ENCODE measurements around the gene MGAT4A. TPM values are rescaled to one million over a fixed set of nuclear protein-coding genes. Genes with fewer than 3 reads are reported as not detected.
"Not testable (repeated sequence)": the region's sequence is repeated elsewhere in the genome, so short reads cannot be mapped to it uniquely, and the experiment has no call there.

MGAT4A gene
- polyA plus RNA-seq, 4 donors, result 28.9 to 50.4 (median 37.1) TPM

DNA sequence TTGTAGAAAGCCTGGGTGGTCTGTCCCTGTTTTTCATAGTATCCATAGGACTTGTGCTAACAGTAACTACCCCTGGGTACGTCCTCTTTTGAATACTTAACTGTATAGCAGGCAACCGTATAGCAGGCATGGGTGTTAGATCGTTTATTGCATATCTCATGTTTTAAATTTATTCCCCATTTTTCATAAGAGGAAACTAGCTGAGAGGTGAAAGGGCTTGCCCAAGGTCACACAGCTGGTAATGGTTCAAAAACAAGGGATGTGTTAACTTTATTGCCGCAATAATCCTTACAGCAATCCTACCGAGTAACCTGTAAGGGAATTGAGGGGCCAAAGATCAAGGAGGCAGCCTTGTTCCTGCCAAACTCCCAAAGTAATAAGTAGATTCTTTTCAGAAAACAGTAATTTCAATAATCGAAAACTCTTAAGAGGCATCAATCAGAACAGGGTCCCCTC, 990 bp upstream of the MGAT4A start:
- WGBS, 3 donors, result 6 to 36% (median 17%) methylated on average over 6 of the region's 6 CpGs
- no peak for FAIRE-seq
- peaks cover 7 to 24% (median 14%) of the 10 kb centered on the region in 3 donors for H3K4me1 ChIP-seq (ENCODE audit: control insufficient read depth in 3 of 3, insufficient read depth in 2 of 3, low read depth in 1 of 3, low read length in 2 of 3)

DNA sequence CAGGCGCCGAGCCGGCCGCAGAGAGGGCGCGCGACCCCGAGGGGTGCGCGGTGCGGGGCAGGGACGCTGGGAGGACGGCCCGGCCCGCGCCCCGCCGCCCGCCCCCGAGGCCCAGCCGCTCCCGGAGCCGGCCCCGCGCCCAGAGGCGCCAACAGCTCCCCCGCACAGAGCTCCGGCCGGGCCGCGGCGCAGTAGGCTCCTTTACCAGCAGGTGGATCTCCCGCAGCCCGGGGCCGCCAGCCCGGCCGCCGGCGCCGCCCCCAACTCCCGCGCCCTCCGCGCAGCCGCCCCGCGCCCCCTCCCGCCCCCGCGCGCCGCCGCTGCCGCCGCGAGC, 258 bp downstream of the MGAT4A start:
- Histone ChIP-seq H3K4me1 (ENCODE audit: control insufficient read depth in 3 of 3, insufficient read depth in 2 of 3, low read depth in 1 of 3, low read length in 2 of 3) (peaks cover 7 to 31% (median 11%) of the 10 kb centered on the region in 3 donors), H3K9me3 (ENCODE audit: control insufficient read depth in 2 of 2, insufficient read depth in 1 of 2, low read depth in 1 of 2, low read length in 1 of 2) (peaks cover 0 to 6% of the 10 kb centered on the region in 2 donors), H3K27ac (ENCODE audit: low read depth in 1 of 3, low read length in 2 of 3) (peak overlapping the region; percentile 80 to 95 (median 92)), H3K27me3 (ENCODE audit: control insufficient read depth in 3 of 3, insufficient read depth in 3 of 3, low read length in 3 of 3) (no peaks in the 10 kb centered on the region), H3K4me3 (ENCODE audit: low read depth in 1 of 3, low read length in 3 of 3) (peak overlapping the region; percentile 71 to 93 (median 92)), H3K36me3 (ENCODE audit: control insufficient read depth in 3 of 3, insufficient read depth in 2 of 3, low read depth in 1 of 3, low read length in 3 of 3) (no peaks in the 10 kb centered on the region)
- FAIRE-seq (no peak), DNase-seq (peak in 1 of 2 donors; percentile 66)
- 0 to 1% (median 0%) methylated on average over 2 to 56 of the region's 56 CpGs for WGBS, 3 donors

More for the DNA sequence above, 990 bp upstream of the MGAT4A start:
- DNase-seq, result peak; percentile 86 to 90
- Histone ChIP-seq H3K36me3 (ENCODE audit: control insufficient read depth in 3 of 3, insufficient read depth in 2 of 3, low read depth in 1 of 3, low read length in 3 of 3) (no peaks in the 10 kb centered on the region), H3K4me3 (ENCODE audit: low read depth in 1 of 3, low read length in 3 of 3) (peak overlapping the region; percentile 62 to 93 (median 92)), H3K27ac (ENCODE audit: low read depth in 1 of 3, low read length in 2 of 3) (peak overlapping the region; percentile 88 to 99 (median 96)), H3K27me3 (ENCODE audit: control insufficient read depth in 3 of 3, insufficient read depth in 3 of 3, low read length in 3 of 3) (no peaks in the 10 kb centered on the region), H3K9me3 (ENCODE audit: control insufficient read depth in 2 of 2, insufficient read depth in 1 of 2, low read depth in 1 of 2, low read length in 1 of 2) (peaks cover 0 to 6% of the 10 kb centered on the region in 2 donors)

DNA sequence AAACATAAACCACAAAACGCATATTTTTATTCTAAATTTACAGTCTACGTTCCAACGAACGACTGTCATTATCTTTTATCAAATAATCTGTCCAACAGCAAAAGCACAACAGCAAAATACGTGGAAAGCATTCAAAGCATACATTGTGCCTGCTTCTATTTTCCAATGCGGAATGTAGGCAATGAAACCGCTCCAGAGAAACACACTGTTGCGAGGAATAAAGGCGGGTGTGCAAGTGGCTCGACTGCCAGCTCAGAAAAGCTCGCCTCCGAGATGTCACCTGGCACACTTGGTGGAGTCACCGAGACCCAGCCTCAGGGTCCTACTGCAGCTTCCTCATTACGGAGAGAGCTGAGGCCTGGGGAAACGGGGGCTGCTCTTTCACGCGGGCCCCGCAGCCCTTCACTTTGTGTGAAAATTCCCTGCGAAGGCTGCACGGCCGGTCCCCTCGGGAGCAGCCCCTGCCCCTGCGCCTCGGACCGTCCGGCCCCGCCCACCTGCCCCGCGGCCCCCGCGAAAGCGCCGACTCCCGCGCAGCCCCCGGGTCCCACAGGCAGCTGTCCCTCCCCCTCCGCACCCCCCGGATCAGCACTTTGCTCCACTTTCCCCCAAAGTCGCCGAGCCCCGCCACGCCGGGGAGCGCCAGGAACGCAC, 752 bp downstream of the MGAT4A start:
- H3K27ac ChIP-seq (ENCODE audit: low read depth in 1 of 3, low read length in 2 of 3), result peak overlapping the region; percentile 80 to 95 (median 92)
- WGBS, 3 donors, result 0 to 1% (median 1%) methylated on average over 38 to 45 of the region's 45 CpGs
- H3K36me3 ChIP-seq (ENCODE audit: control insufficient read depth in 3 of 3, insufficient read depth in 2 of 3, low read depth in 1 of 3, low read length in 3 of 3), result no peaks in the 10 kb centered on the region
- H3K9me3 ChIP-seq (ENCODE audit: control insufficient read depth in 2 of 2, insufficient read depth in 1 of 2, low read depth in 1 of 2, low read length in 1 of 2), result peaks cover 0 to 6% of the 10 kb centered on the region in 2 donors
- peak overlapping the region; percentile 71 to 93 (median 92) for H3K4me3 ChIP-seq (ENCODE audit: low read depth in 1 of 3, low read length in 3 of 3)
- H3K27me3 ChIP-seq (ENCODE audit: control insufficient read depth in 3 of 3, insufficient read depth in 3 of 3, low read length in 3 of 3), result no peaks in the 10 kb centered on the region
- peaks cover 6 to 32% (median 11%) of the 10 kb centered on the region in 3 donors for H3K4me1 ChIP-seq (ENCODE audit: control insufficient read depth in 3 of 3, insufficient read depth in 2 of 3, low read depth in 1 of 3, low read length in 2 of 3)
- DNase-seq, result peak; percentile 72 to 77
- no peak for FAIRE-seq

DNA sequence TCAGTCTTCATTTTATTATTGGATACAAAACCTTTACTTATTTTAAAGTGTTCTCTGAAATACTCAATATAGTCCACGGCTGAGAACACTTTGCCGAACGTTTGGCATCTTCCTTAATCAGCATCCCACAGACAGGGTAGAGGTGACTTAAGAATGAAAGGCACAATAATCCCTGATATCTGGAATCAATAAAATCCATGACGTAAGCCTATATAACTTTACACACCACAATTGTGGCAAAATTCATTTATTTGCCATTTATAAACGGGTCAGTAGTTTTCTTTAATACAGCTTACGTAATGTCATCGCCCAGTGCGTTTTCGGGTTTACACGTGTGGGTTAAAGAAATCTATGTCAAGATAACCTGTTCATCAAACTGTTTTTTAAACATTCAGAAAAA, 1.3 kb downstream of the MGAT4A start:
- Histone ChIP-seq H3K27ac (ENCODE audit: low read depth in 1 of 3, low read length in 2 of 3) (peak overlapping the region; percentile 80 to 95 (median 92)), H3K4me3 (ENCODE audit: low read depth in 1 of 3, low read length in 3 of 3) (peak overlapping the region; percentile 71 to 93 (median 92)), H3K9me3 (ENCODE audit: control insufficient read depth in 2 of 2, insufficient read depth in 1 of 2, low read depth in 1 of 2, low read length in 1 of 2) (peaks cover 0 to 6% of the 10 kb centered on the region in 2 donors), H3K4me1 (ENCODE audit: control insufficient read depth in 3 of 3, insufficient read depth in 2 of 3, low read depth in 1 of 3, low read length in 2 of 3) (peaks cover 4 to 29% (median 11%) of the 10 kb centered on the region in 3 donors), H3K27me3 (ENCODE audit: control insufficient read depth in 3 of 3, insufficient read depth in 3 of 3, low read length in 3 of 3) (no peaks in the 10 kb centered on the region), H3K36me3 (ENCODE audit: control insufficient read depth in 3 of 3, insufficient read depth in 2 of 3, low read depth in 1 of 3, low read length in 3 of 3) (no peaks in the 10 kb centered on the region)
- 7 to 29% (median 9%) methylated on average over 10 of the region's 10 CpGs for WGBS, 3 donors
- peak; percentile 40 to 53 for DNase-seq
- FAIRE-seq, result no peak

DNA sequence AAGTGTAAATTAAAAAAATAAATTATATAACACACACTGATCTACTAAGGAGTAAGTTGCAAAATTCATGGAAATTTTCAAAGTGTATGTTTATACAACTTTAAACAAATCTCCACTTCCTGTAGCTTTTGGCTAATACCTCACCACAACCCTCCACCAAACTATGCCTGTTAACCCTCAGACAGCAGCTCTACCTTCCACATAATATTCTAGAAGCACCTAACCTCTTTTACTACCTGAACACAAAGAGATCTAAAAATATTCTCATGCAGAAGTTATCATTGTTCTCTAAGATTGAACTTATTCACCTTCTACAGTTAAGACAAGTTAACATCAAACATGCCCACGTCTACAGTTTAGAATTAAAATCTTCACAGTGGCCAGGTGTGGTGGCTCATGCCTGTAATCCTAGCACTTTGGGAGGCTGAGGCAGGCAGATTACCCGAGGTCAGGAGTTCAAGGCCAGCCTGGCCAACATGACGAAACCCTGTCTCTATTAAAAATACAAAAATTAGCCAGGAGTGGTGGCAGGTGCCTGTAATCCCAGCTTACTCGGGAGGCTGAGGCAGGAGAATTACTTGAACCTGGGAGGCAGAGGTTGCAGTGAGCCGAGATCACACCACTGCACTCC, 2.7 kb downstream of the MGAT4A start:
- H3K27me3 ChIP-seq (ENCODE audit: control insufficient read depth in 3 of 3, insufficient read depth in 3 of 3, low read length in 3 of 3); FAIRE-seq; H3K36me3 ChIP-seq (ENCODE audit: control insufficient read depth in 3 of 3, insufficient read depth in 2 of 3, low read depth in 1 of 3, low read length in 3 of 3); H3K9me3 ChIP-seq (ENCODE audit: control insufficient read depth in 2 of 2, insufficient read depth in 1 of 2, low read depth in 1 of 2, low read length in 1 of 2): not testable (repeated sequence)
- Histone ChIP-seq H3K4me3 (ENCODE audit: low read depth in 1 of 3, low read length in 3 of 3) (peak overlapping the region in 1 of 3 donors; percentile 40), H3K4me1 (ENCODE audit: control insufficient read depth in 3 of 3, insufficient read depth in 2 of 3, low read depth in 1 of 3, low read length in 2 of 3) (peaks cover 4 to 26% (median 7%) of the 10 kb centered on the region in 3 donors), H3K27ac (ENCODE audit: low read depth in 1 of 3, low read length in 2 of 3) (peak overlapping the region; percentile 15 to 74 (median 52))
- peak in 1 of 2 donors; percentile 49 for DNase-seq
- WGBS, 3 donors, result 17 to 37% (median 18%) methylated on average over 5 of the region's 5 CpGs

DNA sequence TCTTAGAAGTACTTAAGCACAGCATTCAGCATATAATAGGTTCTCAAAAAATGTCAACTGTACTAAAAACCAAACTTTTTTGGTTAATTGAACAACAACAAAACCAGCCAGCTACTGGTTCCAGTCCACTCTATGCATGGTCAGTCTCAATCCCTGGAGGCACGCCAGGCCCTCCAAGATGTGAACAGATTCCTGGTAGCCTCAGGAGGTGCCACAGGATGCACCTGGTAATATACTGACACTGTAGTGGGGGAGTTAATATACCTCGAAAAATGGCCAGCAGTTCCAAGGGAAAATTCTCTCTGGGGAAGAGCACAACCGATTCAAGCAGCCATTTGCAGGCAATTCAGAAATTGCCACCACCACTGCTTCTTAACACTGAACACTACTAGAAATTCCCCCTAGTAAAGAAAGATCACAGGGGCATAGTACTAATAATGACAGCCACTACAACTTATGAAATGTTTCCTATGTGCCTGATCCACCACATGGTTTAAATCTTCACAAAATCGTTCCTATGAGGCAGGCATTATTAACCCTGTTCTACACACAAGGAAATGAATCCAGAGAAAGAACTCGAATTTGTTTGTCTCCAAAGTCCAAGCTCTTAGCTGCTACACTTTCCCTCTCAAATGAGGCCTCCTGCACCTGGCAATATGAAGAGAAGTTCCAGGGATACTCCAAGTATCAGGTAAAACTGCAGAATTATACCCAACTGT, 3.4 kb downstream of the MGAT4A start:
- Histone ChIP-seq H3K27ac (ENCODE audit: low read depth in 1 of 3, low read length in 2 of 3) (peak overlapping the region; percentile 15 to 90 (median 74)), H3K4me3 (ENCODE audit: low read depth in 1 of 3, low read length in 3 of 3) (peak overlapping the region in 1 of 3 donors; percentile 40)
- FAIRE-seq, result no peak

DNA sequence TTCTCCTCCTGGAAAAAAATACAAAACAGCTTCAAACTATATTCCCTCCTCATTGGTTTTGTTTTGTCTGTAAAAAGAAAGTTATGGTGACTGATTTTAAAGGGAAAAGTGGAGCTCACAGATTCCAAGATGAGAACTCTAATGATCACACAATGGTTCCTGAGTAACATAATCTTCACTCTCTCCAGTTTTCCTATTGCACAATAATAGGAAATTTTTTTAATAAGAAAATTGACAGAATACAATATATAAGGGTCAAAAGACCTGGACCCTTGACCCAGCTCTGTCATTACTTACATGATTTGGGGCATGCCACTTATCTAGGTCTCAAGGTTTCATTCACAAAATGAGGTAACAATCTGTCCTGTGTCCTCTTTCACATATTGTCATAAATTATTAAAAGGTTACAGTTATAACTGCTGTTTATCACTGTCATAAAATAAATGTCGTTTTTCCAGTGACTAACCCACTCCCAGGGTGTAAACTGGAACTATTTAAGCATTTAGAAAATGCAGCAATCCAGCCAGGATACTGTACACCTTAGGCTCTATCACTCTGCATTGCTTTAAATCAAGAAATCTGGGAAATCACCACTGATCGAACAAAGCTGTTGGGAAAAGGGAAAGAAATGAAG, 4.1 kb downstream of the MGAT4A start:
- FAIRE-seq (no peak), DNase-seq (peak; percentile 42 to 55)
- Histone ChIP-seq H3K4me1 (ENCODE audit: control insufficient read depth in 3 of 3, insufficient read depth in 2 of 3, low read depth in 1 of 3, low read length in 2 of 3) (peaks cover 4 to 20% (median 7%) of the 10 kb centered on the region in 3 donors), H3K27ac (ENCODE audit: low read depth in 1 of 3, low read length in 2 of 3) (peak overlapping the region; percentile 15 to 90 (median 74)), H3K4me3 (ENCODE audit: low read depth in 1 of 3, low read length in 3 of 3) (peak overlapping the region in 1 of 3 donors; percentile 40), H3K36me3 (ENCODE audit: control insufficient read depth in 3 of 3, insufficient read depth in 2 of 3, low read depth in 1 of 3, low read length in 3 of 3) (peaks cover 0 to 9% (median 2%) of the 10 kb centered on the region in 3 donors), H3K9me3 (ENCODE audit: control insufficient read depth in 2 of 2, insufficient read depth in 1 of 2, low read depth in 1 of 2, low read length in 1 of 2) (no peaks in the 10 kb centered on the region), H3K27me3 (ENCODE audit: control insufficient read depth in 3 of 3, insufficient read depth in 3 of 3, low read length in 3 of 3) (no peaks in the 10 kb centered on the region)
- 9 to 40% (median 23%) methylated on average over 2 of the region's 2 CpGs for WGBS, 3 donors

More for the DNA sequence above, 3.4 kb downstream of the MGAT4A start:
- DNase-seq, result peak; percentile 69 to 73
- WGBS, 3 donors, result 13 to 26% (median 14%) methylated on average over 5 of the region's 5 CpGs
- H3K4me1 ChIP-seq (ENCODE audit: control insufficient read depth in 3 of 3, insufficient read depth in 2 of 3, low read depth in 1 of 3, low read length in 2 of 3), result peaks cover 4 to 24% (median 7%) of the 10 kb centered on the region in 3 donors
- H3K9me3 ChIP-seq (ENCODE audit: control insufficient read depth in 2 of 2, insufficient read depth in 1 of 2, low read depth in 1 of 2, low read length in 1 of 2), result peaks cover 0 to 3% of the 10 kb centered on the region in 2 donors
- peaks cover 0 to 9% (median 2%) of the 10 kb centered on the region in 3 donors for H3K36me3 ChIP-seq (ENCODE audit: control insufficient read depth in 3 of 3, insufficient read depth in 2 of 3, low read depth in 1 of 3, low read length in 3 of 3)
- no peaks in the 10 kb centered on the region for H3K27me3 ChIP-seq (ENCODE audit: control insufficient read depth in 3 of 3, insufficient read depth in 3 of 3, low read length in 3 of 3)
